Colonic mucosa (tissue), 4 donors: ENCODE results near the gene CRB2. TPM values are rescaled to one million over a fixed set of nuclear protein-coding genes. Genes with fewer than 3 reads are reported as not detected.

Source experiments
- DNase-seq: peaks from one replicate; pipeline ENCODE4 v3.0.0-alpha.2; 2020
- H3K27ac ChIP-seq: fragments of 200-600 bp; one replicate; pipeline ENCODE4 v1.8.0; 2021
- H3K27me3 ChIP-seq: fragments of 200-600 bp; one replicate; pipeline ENCODE4 v1.8.0; 2021
- H3K36me3 ChIP-seq: fragments of 200-600 bp; one replicate; pipeline ENCODE4 v1.8.0; 2021
- H3K4me1 ChIP-seq: fragments of 200-600 bp; one replicate; pipeline ENCODE4 v1.8.0; 2021; ENCODE audit warnings: mild to moderate bottlenecking
- H3K4me3 ChIP-seq: fragments of 200-600 bp; one replicate; pipeline ENCODE4 v1.8.0; 2021
- H3K9ac ChIP-seq, 2 donors: one replicate each; pipeline ENCODE4 v1.7.0; 2013; ENCODE audit warnings: control low read depth in 2 of 2, low read depth in 2 of 2, low read length in 2 of 2
- H3K9me3 ChIP-seq: fragments of 200-600 bp; one replicate; pipeline ENCODE4 v1.8.0; 2021
- intact Hi-C: fragments of 100-400 bp; cut with DNase I; formaldehyde crosslinking; loops from one replicate; pipeline ENCODE4 v1.14.1; 2022
- microRNA-seq: library from miRNA; unstranded; fragments of <30 nt; microRNA quantifications from one replicate; pipeline ENCODE4, GENCODE V29; 2019
- total RNA-seq, 2 donors: library from RNA; stranded (reverse); fragmentation: NEBNext Ultra II Directional in 1 of 2; extraction: Animal tissue kit (Norgen Biotek cat#: 25700) in 1 of 2; gene quantifications; one replicate each; pipeline ENCODE4 v1.2.1, GENCODE V29; 2021
- TF ChIP-seq, protein P1 (sequence below): fragments of 200-600 bp; IDR thresholded peaks from one replicate; pipeline ENCODE4 v1.8.0; 2022; ENCODE audit warnings: antibody characterized with exemption, mild to moderate bottlenecking
- donor health status: healthy.
- donor health status: DM: no; HTN: no; CAD: no.
- donor health status: DM: no; HTN: no; CAD: no.

Gene CRB2
- total RNA-seq, 2 donors from 2014 or later = 0.69 to 2.4 TPM

DNA sequence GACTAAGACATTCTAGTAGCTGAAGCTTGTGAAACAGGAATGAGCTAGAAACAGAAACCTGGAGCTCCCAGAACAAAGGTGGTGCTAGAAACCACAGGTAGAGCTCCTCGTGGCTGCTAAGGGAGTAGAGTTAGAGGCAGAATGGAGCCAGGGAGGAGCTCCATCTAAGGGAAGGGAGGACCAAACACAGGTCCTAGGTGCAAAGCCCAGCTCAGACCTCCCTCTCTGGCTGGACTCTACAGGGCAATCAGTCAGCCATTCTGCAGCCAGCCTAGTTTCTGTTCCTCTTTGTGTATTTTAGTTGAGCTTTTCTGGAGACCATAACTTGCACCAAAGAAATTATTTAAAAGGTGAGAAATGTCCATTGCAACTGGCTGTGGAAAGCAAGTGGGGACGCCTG is 70.4 kb downstream of the CRB2 start:
- TF ChIP-seq, protein P1, sequence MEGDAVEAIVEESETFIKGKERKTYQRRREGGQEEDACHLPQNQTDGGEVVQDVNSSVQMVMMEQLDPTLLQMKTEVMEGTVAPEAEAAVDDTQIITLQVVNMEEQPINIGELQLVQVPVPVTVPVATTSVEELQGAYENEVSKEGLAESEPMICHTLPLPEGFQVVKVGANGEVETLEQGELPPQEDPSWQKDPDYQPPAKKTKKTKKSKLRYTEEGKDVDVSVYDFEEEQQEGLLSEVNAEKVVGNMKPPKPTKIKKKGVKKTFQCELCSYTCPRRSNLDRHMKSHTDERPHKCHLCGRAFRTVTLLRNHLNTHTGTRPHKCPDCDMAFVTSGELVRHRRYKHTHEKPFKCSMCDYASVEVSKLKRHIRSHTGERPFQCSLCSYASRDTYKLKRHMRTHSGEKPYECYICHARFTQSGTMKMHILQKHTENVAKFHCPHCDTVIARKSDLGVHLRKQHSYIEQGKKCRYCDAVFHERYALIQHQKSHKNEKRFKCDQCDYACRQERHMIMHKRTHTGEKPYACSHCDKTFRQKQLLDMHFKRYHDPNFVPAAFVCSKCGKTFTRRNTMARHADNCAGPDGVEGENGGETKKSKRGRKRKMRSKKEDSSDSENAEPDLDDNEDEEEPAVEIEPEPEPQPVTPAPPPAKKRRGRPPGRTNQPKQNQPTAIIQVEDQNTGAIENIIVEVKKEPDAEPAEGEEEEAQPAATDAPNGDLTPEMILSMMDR = no peak
- intact Hi-C loops = no loop called here
- H3K4me3 ChIP-seq = no peak overlapping the region
- no peaks in the 10 kb centered on the region for H3K9me3 ChIP-seq
- H3K27me3 ChIP-seq = no peaks in the 10 kb centered on the region
- H3K9ac ChIP-seq = no peak overlapping the region
- no peaks in the 10 kb centered on the region for H3K36me3 ChIP-seq
- no peak overlapping the region for H3K27ac ChIP-seq
- no peak for DNase-seq
- H3K4me1 ChIP-seq = no peaks in the 10 kb centered on the region

Small RNA genes lying within 50 kb of the gene (microRNA-seq; reads per million reads assigned to microRNA genes)
- not detected for gene MIR601

Other genes starting within 250 kb of the CRB2 start
- gene STRBP, start 87.6 kb upstream of the CRB2 start, total RNA-seq = 10 to 100 TPM; 37.5 to 53.5 TPM